Gastrocnemius medialis (tissue), 4 donors: ENCODE measurements around the gene CPHXL.

Experiments used
- CTCF ChIP-seq, 5 experiments: fragments of 450-650 bp in 3 of 5; fragments of 200-600 bp in 2 of 5; sonication (generic) in 2 of 5; IDR thresholded peaks in 4 of 5; conservative IDR thresholded peaks in 1 of 5; 1 replicate in 4 of 5; 2 replicates in 1 of 5; pipeline ENCODE4 v1.5.1; 2016 to 2019; ENCODE audit warnings: antibody characterized with exemption in 5 of 5, mild to moderate bottlenecking in 3 of 5, moderate library complexity in 3 of 5
- POLR2A ChIP-seq, 2 donors: fragments of 450-650 bp; IDR thresholded peaks; one replicate each; pipeline ENCODE4 v1.6.1; 2017; ENCODE audit warnings: antibody characterized with exemption in 2 of 2, mild to moderate bottlenecking in 2 of 2, moderate library complexity in 2 of 2

GRCh38 chr16:75742424-75743047 is 16.2 kb upstream of the CPHXL start:
- TF ChIP-seq POLR2A (IDR thresholded peaks at IDR 0.05) (no peak), CTCF (IDR thresholded peaks at IDR 0.05 in 4 of 5, conservative IDR thresholded peaks at IDR 0.05 in 1 of 5) (no peak)
